Hypothalamus (tissue), 51 donors: ENCODE measurements around the gene TSPAN18.

ENCODE experiments used
- DNase-seq, 51 donors: peaks; one replicate each; lab custom pipeline; 2025; lab: John Stamatoyannopoulos, UW

TSPAN18 gene

DNA sequence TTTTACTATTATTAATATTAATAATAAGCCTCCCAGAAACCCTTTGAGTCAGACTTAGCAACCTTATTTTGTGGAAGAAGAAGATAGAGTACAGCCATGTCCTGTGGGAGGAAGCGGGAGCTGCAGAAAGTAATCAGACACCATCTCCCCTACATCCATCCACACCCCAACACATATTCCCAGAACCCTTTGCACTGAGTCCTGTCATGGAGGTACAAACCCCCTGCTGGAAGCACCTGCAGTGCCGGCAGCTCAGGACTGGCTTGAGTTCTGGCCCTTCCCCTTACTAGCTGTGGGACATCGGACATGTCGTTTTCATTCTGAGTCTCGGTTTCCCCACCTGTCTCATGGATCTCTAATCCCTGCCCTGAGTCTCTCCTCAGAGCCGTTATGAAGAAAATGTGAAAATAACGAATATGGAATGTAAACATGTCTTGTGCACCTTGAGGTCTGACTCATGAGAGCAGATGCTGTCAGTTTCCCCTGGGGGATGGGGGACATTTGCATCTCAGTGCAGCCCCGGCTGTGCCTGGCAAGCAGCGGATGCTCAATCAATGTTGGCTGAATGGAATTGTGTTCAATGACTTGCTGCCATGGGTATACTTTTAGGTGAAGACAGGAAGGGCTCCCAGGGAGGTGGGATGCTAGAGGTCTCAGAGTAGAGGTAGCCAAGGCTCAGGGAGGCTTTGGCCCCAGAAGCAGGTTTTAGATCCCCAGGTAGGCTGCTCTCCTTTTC lies 178.5 kb downstream of the TSPAN18 start:
- DNase-seq: no peak

- no peak for DNase-seq
These were observed 179.9 kb downstream of the TSPAN18 start for GRCh38 chr11:44906649-44907048.

DNA sequence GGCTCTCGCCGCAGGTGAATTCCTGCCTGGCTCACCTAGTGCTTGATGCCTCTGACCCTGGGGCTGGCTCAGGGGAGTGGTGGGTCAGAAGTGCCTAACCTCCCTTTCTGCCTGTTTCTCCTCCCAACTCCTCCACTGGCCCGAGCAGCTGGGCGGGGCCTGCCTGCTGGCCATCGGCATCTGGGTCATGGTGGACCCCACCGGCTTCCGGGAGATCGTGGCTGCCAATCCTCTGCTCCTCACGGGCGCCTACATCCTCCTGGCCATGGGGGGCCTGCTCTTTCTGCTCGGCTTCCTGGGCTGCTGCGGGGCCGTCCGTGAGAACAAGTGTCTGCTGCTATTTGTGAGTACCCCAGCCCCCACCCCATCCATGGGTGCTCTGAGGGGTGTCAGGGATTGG lies 182.8 kb downstream of the TSPAN18 start:
- DNase-seq: no peak

DNA sequence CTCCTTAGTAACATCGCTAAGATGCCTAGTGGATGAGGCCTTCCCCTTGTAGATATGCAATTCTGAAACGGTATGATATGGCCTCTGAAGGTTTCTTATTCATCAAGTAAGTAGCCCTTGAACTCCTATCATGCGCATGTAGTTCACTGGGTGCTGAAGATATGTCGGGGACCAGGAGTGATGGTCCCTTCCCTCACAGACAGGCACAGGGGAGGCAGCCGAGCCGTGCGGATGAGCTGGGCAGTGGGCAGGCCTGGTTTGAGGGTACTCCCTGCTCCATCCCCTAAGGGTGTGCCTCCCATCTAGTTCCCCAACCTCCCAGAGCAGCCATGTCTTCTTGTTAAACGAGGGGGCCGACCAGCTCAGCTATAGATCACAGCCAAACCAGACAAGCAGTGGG lies 183.8 kb downstream of the TSPAN18 start:
- DNase-seq: no peak

- peak; percentile 24 to 99 (median 71) for DNase-seq
These were observed 184.5 kb downstream of the TSPAN18 start for GRCh38 chr11:44911029-44911814.

DNA sequence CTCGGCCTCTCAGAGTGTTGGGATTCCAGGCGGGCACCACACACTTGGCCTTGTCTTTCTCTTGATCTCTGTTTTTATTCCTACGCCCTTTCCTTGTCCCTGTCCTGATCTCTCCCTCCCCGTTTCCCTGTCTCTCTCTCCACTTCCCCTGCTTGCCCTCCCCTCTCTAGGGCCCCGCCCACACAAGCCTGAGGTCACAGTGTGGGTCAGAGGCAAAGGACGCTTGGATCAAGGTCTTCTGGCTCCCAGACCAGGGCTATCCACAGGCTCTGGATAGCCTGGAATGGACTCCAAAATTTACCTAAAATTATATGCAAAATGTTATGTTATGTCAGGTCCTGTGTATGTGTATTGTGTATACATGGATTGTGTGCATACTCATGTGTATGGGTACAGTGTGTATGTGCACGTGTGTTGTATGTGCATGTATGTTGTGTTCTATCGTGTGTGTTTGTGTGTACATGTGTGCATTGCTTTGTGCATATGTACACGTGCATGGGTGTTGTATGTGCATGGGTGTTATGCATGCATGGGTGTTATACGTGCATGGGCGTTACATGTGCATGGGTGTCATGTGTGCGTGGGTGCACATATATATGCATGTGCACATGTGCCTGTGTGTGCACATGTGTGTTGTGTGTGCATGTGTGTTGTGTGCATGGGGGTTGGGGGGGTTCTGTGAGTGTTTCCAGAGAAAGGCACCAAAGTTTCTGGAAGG lies 185.7 kb downstream of the TSPAN18 start:
- no peak for DNase-seq

- no peak for DNase-seq
These were observed 186.7 kb downstream of the TSPAN18 start for GRCh38 chr11:44913502-44913901.

DNA sequence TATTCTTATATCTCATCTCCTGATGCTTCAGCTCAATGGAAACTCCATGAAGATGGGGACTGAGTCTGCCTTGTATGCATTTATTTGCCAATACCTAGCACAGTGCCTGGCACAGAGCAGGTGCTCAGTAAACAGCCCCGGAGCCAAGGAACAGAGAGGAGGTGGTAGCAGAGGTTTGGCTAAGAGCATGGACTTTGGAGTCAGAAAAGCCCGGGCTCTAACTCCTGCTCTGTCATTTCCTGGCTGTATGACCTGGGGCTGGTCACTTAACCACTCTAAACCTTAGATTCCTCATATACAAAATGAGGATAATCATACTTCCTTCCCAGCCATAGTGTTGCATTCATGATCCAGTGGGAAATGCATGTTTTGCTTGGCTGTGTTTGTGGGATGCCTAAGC lies 187.3 kb downstream of the TSPAN18 start:
- no peak for DNase-seq

GRCh38 chr11:44915004-44915403 lies 188.2 kb downstream of the TSPAN18 start:
- no peak for DNase-seq

DNA sequence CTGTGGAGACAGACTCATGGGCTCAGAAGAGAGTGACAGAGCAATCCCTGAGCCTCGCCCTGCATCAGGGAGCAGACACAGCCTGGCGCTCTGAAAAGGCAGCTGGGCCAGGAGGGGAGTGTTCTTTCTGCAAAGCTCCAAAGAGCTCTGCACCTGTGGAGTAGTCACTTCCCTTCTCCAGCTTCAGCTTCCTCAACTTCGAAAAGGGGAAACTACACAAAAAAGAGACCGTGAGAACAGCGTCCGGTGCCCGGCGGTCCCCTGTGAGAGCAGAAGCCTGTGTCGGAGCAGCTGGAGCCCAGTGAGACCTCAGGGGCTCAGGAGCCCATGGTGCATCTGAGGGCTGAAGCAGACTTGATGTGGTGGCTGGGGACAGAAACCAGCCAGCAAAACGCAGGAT lies 188.9 kb downstream of the TSPAN18 start:
- no peak for DNase-seq

GRCh38 chr11:44916331-44916730 lies 189.6 kb downstream of the TSPAN18 start:
- DNase-seq: no peak

DNA sequence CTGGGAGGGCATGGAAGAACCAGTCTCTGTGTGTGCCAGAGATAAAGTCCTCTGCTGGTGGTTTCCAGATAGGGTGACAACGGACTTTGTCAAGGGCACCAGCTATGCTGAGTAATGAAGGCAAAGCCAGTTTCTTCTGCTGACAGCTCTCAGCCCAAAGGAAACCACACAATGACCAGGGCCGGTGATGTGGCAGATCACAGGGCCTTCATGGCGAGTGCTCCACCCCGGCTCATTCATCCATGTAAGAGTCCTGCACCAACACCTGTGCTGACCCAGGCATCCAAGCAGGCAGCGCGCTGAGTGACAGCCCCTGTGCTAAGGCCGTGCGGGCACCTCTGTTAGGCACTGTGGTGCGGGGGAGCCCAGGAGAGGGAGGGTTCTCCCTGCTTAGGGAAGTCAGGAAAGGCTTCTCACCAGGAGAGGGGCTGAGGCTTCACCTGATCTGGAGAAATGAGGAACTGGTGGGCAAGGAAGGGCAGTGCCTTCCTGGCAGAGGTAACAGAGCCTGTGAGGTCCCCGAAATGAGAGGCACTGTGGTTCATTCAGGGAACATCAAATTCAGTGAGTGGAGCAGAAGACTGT lies 190.1 kb downstream of the TSPAN18 start:
- DNase-seq: no peak

DNA sequence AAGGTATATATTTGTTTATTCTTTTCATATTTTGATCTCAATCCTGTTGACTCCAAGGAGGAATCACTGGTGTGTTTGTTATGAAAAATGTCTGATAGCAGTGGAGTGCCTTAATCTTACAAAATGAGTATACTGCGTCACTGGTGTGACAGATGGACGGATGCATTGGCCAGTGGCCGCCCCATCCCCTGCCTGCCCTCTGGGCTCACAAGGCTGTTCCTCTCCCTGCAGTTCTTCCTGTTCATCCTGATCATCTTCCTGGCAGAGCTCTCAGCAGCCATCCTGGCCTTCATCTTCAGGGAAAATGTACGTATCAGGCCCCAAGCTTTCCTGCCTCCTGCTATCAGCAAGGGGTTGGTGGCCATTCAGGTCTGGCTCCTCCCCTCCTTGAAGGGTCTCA lies 191.0 kb downstream of the TSPAN18 start:
- no peak for DNase-seq

- no peak for DNase-seq
These were observed 193.7 kb downstream of the TSPAN18 start for GRCh38 chr11:44920451-44920850.

DNA sequence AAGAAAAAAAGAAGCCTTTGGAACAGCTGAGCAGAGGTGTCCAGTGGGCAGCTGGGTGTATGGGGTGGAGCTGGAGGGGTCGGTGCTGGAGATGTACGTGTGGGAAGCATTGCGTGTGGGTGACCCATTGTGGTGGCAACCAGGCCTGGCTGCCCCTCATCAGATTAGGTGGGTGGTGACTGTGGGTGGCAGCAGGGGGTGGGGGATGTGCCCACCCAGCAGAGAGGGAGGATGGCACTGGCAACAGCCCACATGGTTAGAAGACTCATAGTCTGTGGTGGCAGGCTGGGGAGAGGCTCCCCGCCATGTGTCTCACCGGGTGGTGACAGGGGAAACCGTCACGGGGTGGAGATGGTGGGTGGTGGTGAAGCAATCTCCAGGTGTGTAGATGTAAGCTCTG lies 196.4 kb downstream of the TSPAN18 start:
- no peak for DNase-seq

GRCh38 chr11:44923806-44924205 lies 197.0 kb downstream of the TSPAN18 start:
- no peak for DNase-seq

GRCh38 chr11:44926036-44926435 lies 199.3 kb downstream of the TSPAN18 start:
- no peak for DNase-seq

DNA sequence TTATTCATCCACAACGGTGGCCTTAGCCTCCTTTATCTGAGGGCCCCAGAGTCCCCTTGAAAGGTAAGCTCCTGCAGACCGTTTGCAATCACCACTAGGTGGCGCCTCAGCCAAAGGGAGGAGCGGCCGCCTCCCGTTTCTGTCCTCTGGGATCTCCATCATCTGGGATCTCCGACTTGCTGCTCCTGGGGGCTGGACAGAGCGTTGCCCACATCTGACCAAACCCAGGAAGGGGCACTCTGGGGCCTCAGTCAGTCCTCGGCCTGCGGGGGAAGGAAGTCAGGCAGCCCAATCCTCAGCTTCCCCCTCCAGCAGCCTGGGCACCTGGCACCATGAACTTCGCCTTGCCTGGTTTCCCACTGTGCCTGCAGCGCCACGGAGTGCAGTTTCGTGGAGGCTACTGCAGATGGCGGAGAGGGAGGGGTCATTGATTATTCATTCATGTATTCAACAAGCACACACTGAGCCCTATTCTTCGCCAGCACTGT lies 200.5 kb downstream of the TSPAN18 start:
- peak; percentile 32 to 95 (median 70) for DNase-seq

- no peak for DNase-seq
These were observed 201.4 kb downstream of the TSPAN18 start for GRCh38 chr11:44928144-44928543.

- DNase-seq: no peak
These were observed 202.1 kb downstream of the TSPAN18 start for GRCh38 chr11:44928816-44929215.
